Testis (tissue), 2 donors: ENCODE data around the gene CNPY1.

Source experiments
- CTCF ChIP-seq, 3 experiments: fragments of 450-650 bp in 2 of 3; fragments of 200-600 bp in 1 of 3; sonication (generic) in 1 of 3; IDR thresholded peaks; one replicate each; pipeline ENCODE4 v1.5.1; 2016 to 2019; ENCODE audit warnings: antibody characterized with exemption in 3 of 3, mild to moderate bottlenecking in 2 of 3, moderate library complexity in 1 of 3
- POLR2A ChIP-seq: fragments of 450-650 bp; IDR thresholded peaks from one replicate; pipeline ENCODE4 v1.6.1; 2017; ENCODE audit warnings: antibody characterized with exemption, mild to moderate bottlenecking, moderate library complexity

- no peak for TF ChIP-seq CTCF (IDR thresholded peaks at IDR 0.05)
- no peak for TF ChIP-seq POLR2A
Observed at GRCh38 chr7:155463114-155463811, 83.1 kb downstream of the CNPY1 start.
